ENCODE data around the gene LAMA5.

Gene LAMA5

GRCh38 chr20:62301111-62301668 lies 65.9 kb downstream of the LAMA5 start:
- no peak overlapping the region for H3K27ac ChIP-seq (ENCODE audit: low read depth, low read length)
- H3K27me3 ChIP-seq (ENCODE audit: low read length): no peaks in the 10 kb centered on the region
- H3K79me2 ChIP-seq (ENCODE audit: insufficient read depth, low read length): peaks cover 32% of the 10 kb centered on the region
- H2AFZ ChIP-seq (ENCODE audit: low read depth, low read length, severe bottlenecking): no peak overlapping the region
- H3K4me3 ChIP-seq (ENCODE audit: insufficient read depth, low read length, poor library complexity, severe bottlenecking): no peak overlapping the region
- 0 out of 2 replicates have a peak, but pooled peaks cover 3% of the 10 kb centered on the region for H3F3A ChIP-seq (ENCODE audit: insufficient read depth)
- no peaks in the 10 kb centered on the region for H3K36me3 ChIP-seq (ENCODE audit: low read length)
- TF ChIP-seq EZH2phosphoT487 (conservative IDR thresholded peaks at IDR 0.05; ENCODE audit: low read length): no peak
- TF ChIP-seq CTCF (IDR thresholded peaks at IDR 0.05; ENCODE audit: insufficient read depth, low read length, poor library complexity, severe bottlenecking): no peak
- H3K9me2 ChIP-seq (replicated peaks; ENCODE audit: insufficient read depth, low read length): no peaks in the 10 kb centered on the region
- H4K20me1 ChIP-seq (ENCODE audit: low read depth, low read length): peaks cover 5% of the 10 kb centered on the region; the same call in 1 of the 2 replicates
- peak overlapping the region; percentile 80 for H3K4me2 ChIP-seq (ENCODE audit: low read depth, low read length, poor library complexity, severe bottlenecking)
- H3K9me3 ChIP-seq (ENCODE audit: insufficient read depth, low read length): no peaks in the 10 kb centered on the region
- H3K9ac ChIP-seq (ENCODE audit: low read length): no peak overlapping the region

DNA sequence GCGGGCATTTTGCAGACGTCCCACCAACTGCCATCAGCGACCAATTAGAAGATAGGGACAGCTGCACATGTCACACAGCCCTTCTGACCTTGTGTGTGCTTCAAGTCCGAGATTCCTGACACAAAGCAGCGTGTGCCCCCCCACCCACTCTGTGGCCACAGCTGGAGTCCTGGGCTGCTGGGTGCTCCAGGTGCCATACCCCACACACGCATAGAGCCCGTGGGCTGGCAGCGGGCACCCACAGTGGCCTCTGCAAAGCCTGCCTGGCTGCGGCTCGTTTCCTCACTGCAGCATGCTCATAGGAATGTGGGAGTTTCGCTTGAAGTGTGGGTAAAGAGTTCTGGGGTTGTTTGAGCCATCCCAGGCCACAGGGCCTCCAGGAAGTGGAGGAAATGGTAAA lies 66.8 kb downstream of the LAMA5 start:
- no peak overlapping the region for H3K9ac ChIP-seq (ENCODE audit: low read length)

DNA sequence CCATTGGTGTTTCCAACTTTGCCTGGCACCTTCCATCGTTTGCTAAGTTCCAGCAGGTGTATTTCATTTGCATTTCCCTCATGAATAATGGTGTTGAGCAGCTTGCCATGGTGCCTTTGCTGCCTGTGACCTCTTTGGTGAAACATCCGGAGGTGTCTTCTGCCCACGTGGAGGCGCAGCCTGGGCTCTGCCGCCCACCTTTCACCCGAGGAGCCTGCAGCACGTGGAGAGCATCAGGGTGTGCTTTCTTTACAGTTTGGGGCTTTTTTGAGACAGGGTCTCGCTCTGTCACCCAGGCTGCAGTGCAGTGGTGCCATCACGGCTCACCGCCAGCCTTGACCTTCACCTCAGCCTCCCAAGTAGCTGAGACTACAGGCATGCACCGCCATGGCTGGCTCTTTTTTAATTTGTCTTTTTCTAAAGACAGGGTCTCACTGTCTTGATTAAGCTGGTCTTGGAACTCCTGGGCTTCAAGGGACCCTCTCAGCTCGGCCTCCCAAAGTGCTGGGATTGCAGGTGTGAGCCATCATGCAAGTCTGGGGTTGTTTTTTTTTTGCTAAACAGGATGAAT lies 67.4 kb downstream of the LAMA5 start:
- H3K9me2 ChIP-seq (replicated peaks; ENCODE audit: insufficient read depth, low read length): no peaks in the 10 kb centered on the region
- no peaks in the 10 kb centered on the region for H3K27me3 ChIP-seq (ENCODE audit: low read length)
- no peak overlapping the region for H3K9ac ChIP-seq (ENCODE audit: low read length)

More for the DNA sequence above, 66.8 kb downstream of the LAMA5 start:
- Histone ChIP-seq H3K79me2 (ENCODE audit: insufficient read depth, low read length) (peaks cover 23% of the 10 kb centered on the region), H2AFZ (ENCODE audit: low read depth, low read length, severe bottlenecking) (no peak overlapping the region), H3K9me2 (replicated peaks; ENCODE audit: insufficient read depth, low read length) (no peaks in the 10 kb centered on the region), H3K27me3 (ENCODE audit: low read length) (no peaks in the 10 kb centered on the region), H4K20me1 (ENCODE audit: low read depth, low read length) (peaks cover 5% of the 10 kb centered on the region; the same call in 1 of the 2 replicates), H3K27ac (ENCODE audit: low read depth, low read length) (no peak overlapping the region), H3F3A (ENCODE audit: insufficient read depth) (0 out of 2 replicates have a peak, but pooled peaks cover 3% of the 10 kb centered on the region), H3K4me2 (ENCODE audit: low read depth, low read length, poor library complexity, severe bottlenecking) (no peak overlapping the region), H3K4me3 (ENCODE audit: insufficient read depth, low read length, poor library complexity, severe bottlenecking) (no peak overlapping the region), H3K36me3 (ENCODE audit: low read length) (no peaks in the 10 kb centered on the region), H3K9me3 (ENCODE audit: insufficient read depth, low read length) (no peaks in the 10 kb centered on the region)
- no peak for TF ChIP-seq CTCF (IDR thresholded peaks at IDR 0.05; ENCODE audit: insufficient read depth, low read length, poor library complexity, severe bottlenecking)
- TF ChIP-seq EZH2phosphoT487 (conservative IDR thresholded peaks at IDR 0.05; ENCODE audit: low read length): no peak

More for the DNA sequence above, 67.4 kb downstream of the LAMA5 start:
- Histone ChIP-seq H3K4me2 (ENCODE audit: low read depth, low read length, poor library complexity, severe bottlenecking) (no peak overlapping the region), H3K9me3 (ENCODE audit: insufficient read depth, low read length) (no peaks in the 10 kb centered on the region), H3K27ac (ENCODE audit: low read depth, low read length) (no peak overlapping the region), H3K36me3 (ENCODE audit: low read length) (no peaks in the 10 kb centered on the region), H4K20me1 (ENCODE audit: low read depth, low read length) (peaks cover 5% of the 10 kb centered on the region; the same call in 1 of the 2 replicates), H2AFZ (ENCODE audit: low read depth, low read length, severe bottlenecking) (no peak overlapping the region), H3F3A (ENCODE audit: insufficient read depth) (0 out of 2 replicates have a peak, but pooled peaks cover 3% of the 10 kb centered on the region), H3K79me2 (ENCODE audit: insufficient read depth, low read length) (peaks cover 18% of the 10 kb centered on the region), H3K4me3 (ENCODE audit: insufficient read depth, low read length, poor library complexity, severe bottlenecking) (no peak overlapping the region)
- TF ChIP-seq CTCF (IDR thresholded peaks at IDR 0.05; ENCODE audit: insufficient read depth, low read length, poor library complexity, severe bottlenecking): no peak
- no peak for TF ChIP-seq EZH2phosphoT487 (conservative IDR thresholded peaks at IDR 0.05; ENCODE audit: low read length)

Data from SU-DHL-6 (cell line).